GM03348 (cell line): ENCODE results near the gene PPP1R37.

Experiments used
- DNase-seq: peaks from one replicate; pipeline ENCODE4 v3.0.0; 2012; ENCODE audit warnings: low spot score

The PPP1R37 gene

DNA sequence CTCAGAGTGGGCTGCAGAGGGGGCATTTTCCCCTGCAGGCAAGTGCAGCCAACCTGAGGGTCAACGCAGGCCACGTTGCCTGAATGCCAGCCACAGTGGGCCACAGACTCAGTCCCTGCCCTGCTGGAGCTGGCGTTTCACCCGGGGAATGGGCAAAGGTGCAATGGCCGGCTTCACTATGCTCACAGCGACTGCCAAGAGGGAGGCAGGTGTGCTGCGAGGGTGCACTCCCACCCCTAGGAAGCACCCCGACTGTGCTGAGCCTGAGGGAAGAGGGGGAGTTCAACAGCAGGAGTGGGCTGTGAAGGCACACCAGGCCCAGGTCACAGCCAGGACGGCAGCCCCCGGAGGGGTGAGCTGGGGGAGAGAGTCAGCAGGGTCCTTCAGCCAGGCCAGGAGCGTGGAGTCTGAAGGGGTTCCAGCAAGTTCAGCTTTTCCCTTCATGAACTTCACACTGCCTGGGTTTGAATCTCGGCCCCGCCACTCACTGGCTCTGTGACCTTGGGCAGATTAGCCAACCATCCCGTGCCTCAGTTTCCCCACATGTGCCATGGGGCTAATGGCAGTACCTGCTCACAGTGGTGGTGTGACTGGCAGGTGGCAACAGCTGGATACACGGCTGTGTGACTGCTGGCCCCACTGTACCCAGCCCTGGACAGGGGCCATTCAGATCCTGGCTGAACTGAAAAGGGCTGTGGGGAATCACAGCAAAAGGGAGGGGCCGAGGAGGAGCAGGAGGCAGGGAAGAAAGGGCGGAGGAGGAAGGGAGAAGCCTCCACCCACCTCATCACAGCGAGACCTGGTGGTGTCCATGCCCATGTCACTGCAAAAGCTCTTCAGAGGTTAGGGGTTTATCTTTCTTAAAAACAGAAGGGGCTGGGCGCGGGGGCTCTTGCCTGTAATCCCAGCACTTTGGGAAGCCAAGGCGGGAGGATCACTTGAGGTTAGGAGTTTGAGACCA, 77.4 kb downstream of the PPP1R37 start:
- DNase-seq = no peak

DNA sequence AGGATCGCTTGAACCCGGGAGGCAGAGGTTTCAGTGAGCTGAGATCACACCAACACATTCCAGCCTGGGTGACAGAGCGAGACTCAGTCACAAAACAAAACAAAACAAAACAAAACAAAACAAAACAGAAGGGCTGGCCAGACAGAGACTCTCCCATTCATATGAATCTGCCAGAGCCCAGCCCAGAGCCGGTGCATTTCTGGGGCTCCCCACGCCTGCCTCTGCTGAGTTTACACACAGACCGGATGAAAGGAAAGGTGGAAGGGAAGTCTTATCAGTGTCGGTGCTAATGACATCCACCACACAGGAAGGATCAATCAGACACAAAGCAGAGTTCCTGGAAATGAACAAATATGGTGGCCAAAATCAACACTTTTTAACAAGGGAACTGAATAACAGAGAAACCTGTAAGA, 78.2 kb downstream of the PPP1R37 start:
- no peak for DNase-seq

GRCh38 chr19:45172173-45172572, 79.2 kb downstream of the PPP1R37 start:
- DNase-seq = no peak

- DNase-seq = no peak
These were observed 79.7 kb downstream of the PPP1R37 start for GRCh38 chr19:45172611-45173208.

GRCh38 chr19:45173816-45174215, 80.8 kb downstream of the PPP1R37 start:
- no peak for DNase-seq

GRCh38 chr19:45175515-45176345, 82.8 kb downstream of the PPP1R37 start:
- DNase-seq = no peak

DNA sequence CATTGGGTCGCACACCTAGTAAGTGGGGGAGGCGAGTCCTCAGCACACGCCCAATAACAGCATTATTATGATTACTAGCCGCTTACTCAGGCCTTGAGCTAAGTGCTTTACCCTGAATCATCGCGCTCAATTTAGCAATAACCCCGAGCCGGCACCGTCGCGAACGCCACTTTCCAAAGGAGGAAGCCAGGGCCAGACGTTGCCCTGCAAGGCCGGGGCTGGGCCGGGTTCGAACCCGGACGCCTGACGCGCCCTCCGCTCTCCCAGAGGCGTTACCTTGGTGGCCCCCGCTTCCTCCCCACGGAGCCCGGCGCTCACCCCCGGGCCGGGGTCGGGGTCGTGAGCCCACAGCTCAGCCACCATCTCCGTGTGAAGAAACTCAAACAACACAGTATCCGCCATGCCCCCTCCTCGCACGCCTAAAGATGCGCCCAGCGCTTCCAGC, 84.9 kb downstream of the PPP1R37 start, which contains the start of gene TRAPPC6A:
Gene TRAPPC6A (minus strand): TSS at position 421 of the 445 bp plus-strand sequence. CDS start 19 bp downstream, at position 402.
- DNase-seq = peak; percentile 63

DNA sequence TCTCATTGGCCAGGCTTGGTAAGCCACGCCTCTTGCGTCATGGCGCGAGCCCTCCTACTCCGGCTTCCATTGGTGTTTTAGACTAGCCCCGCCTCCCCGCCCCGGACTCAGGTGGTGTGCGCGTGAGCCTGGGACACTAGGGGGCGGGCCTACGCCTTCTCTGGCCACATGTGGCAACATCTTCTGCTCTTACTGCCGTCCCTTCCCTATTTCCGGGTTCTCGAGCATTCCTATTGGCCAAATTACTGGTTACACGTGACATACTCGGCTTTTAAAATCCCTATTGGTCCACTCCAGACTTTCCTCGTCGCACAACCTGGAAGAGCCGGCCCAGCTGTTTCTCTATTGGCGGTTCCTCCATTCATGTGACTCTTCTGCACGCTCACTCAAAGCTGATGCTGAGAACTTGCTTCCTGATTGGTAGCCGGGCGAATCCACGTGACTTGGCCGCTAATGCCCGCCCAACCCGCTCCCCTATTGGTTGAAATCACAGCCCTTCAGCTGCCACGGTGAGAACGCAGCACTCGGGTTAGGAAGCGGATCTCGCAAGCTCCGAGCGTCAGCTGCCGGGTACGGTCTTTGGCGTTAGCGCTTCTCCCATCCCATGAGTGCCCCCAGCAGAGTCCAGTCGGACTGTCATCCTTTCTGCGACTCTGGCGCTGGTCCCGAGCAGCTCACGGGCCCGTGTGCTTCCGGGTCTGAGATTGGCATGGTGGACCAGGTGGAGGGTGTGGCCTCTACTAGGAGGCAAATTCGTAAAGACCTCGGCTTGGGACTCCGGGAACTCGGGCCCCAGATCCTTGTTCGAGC, 85.5 kb downstream of the PPP1R37 start, which contains the start of gene BLOC1S3:
Gene BLOC1S3 (plus strand): TSS at position 523 of the 810 bp plus-strand sequence. CDS start 513 bp downstream, outside the sequence.
- DNase-seq = peak; percentile 99

- peak; percentile 62 for DNase-seq
These were observed 86.3 kb downstream of the PPP1R37 start for GRCh38 chr19:45179072-45179891.

DNA sequence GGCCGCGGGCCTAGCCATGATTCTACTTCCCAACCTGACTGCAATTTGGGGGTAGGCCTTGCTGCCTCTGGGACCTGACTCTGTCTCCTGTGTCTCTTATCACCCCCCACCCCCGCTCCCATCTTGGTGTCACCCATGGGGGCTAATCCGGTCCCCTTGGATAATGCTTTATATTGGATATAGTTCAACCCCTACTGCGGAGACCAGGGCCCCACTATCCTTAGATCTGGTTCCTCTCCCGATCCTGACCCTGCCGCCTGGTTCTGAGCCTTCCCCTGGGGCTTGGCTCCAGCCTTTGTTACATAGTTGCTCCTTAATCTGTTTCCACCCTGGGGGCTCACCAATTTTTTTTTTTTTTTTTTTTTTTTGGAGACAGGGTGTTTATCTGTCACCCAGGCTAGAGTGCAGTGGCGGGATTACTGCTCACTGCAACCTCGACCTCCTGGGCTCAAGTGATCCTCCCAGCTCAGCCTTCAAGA, 87.0 kb downstream of the PPP1R37 start:
- DNase-seq = no peak

GRCh38 chr19:45180936-45181335, 88.0 kb downstream of the PPP1R37 start:
- no peak for DNase-seq

- no peak for DNase-seq
These were observed 89.8 kb downstream of the PPP1R37 start for GRCh38 chr19:45182758-45183157.

DNA sequence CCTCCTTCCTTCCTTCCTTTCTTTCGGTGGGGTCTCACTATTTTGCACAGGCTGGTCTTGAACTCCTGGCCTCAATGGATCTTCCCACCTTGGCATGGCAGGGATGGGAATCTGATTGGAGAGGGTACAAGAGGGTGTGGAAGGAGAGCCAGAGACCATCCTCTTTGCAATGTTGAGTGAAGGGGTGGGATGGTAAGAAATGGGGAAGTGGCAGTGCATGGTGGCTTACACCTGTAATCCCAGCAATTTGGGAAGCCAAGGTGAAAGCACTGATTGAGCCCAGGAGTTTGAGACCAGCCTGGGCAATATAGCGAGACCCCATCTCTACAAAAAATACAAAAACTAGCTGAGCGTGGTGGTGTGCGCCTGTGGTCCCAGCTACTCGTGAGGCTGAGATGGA, 91.1 kb downstream of the PPP1R37 start:
- no peak for DNase-seq

DNA sequence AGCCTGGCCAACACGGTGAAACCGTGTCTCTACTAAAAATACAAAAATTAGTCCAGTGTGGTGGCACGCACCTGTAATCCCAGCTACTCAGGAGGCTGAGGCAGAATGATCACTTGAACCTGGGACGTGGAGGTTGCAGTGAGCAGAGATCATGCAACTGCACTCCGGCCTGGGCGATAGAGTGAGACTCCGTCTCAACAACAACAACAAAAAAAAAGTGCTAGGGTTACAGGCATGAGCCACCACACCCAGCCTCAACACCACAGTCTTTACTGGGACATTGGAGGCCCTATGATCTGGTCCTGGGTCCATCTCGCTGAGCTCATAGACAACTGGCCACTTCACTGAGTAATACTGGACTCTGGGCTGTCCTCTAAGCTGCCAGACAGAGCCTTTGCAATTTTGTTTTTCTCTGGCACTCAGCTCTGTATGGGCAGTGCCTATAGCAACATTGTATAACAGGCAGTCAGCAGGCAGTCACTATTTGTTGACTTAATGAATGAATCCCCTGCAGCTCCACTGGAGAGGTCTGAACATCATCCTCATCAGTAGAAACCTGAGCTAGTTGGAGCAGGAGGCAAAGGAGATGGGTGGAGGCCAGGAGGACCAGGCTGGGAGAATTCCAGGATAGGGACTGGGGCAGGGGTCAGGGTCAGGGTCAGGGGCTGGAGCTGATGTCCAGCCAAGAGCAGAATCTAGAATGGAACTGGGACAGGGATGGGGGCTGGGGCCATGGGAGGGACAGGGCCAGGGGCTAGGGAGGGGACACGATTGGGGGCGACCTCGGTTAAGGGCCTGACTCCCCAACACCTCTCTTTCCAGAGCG, 93.7 kb downstream of the PPP1R37 start:
- no peak for DNase-seq

DNA sequence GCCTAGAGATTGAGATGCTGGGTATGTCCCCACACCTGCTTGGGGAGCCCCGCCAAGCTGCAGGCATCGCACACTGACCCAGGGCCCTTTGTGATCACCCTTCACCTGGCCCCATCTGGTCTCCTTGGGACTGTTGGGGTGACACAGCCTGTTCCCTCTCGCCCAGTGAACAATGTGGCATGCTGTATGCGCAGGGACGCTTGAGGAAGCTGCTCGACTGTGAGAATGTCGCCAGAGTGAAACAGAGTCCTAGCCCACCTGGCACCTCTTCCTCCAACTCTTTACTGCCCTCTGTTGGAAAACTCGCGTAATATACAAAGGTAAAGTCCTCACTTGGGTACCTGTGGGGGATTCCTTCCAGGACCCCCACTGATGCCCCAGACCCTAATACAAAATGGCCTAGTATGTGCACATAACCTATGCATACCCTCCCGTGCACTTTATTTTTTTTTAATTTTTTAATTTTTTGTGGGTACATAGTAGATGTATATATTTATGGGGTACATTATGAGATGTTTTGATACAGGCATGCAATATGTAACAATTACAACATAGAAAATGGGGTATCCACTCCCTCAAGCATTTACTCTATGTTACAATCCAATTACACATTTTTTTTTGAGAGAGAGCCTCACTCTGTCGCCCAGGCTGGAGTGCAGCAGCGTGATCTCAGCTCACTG, 94.6 kb downstream of the PPP1R37 start:
- DNase-seq = no peak

DNA sequence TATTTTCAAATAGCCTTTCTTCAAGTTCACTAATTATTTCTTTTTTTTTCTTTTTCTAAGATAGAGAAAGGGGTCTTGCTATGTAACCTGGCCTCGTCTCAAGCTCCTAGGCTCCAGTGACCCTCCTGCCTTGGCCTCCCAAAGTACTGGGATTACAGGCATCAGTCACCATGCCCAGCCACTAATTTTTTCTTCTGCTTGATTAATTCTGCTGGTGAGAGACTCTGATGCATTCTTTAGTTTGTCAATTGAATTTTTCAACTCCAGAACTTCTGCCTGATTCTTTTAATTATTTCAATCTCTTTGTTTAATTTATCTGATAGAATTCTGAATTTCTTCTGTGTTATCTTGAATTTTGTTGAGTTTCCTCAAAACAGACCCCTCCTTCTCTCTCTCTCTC, 97.0 kb downstream of the PPP1R37 start:
- DNase-seq = no peak

- no peak for DNase-seq
These were observed 98.4 kb downstream of the PPP1R37 start for GRCh38 chr19:45191375-45191774.

DNA sequence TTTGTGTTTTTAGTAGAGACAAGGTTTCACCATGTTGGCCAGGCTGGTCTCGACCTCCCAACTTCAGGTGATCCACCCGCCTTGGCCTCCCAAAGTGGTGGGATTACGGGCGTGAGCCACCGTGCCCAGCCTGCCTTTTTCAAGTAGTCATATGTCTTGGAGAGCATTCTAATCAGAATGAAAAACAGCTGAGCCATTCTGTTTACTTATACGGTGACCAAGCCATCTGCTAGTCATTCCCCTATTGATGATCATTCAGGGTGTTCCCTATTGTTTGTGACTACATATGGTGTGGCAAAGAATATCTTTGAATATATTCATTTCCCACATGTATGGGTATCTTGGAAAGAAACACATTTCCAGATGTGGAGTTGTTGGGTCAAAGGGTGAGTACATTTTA, 102.8 kb downstream of the PPP1R37 start:
- peak; percentile 45 for DNase-seq
